Stimulated activated CD8-positive, alpha-beta memory T cell treated with anti-CD3 and anti-CD28 coated beads, Interleukin-15, amount 100 ng/mL, for 4 hours (primary cell): Measurements from ENCODE around the gene RCAN1.
"Not testable (repeated sequence)": the region's sequence is repeated elsewhere in the genome, so short reads cannot be mapped to it uniquely, and the experiment has no call there.

Source experiments
- DNase-seq, 2 donors: peaks; one replicate each; pipeline ENCODE4 v3.0.0-alpha.2; 2020; ENCODE audit warnings: low read depth in 2 of 2

Gene RCAN1

GRCh38 chr21:34517039-34517438 lies 97.9 kb downstream of the RCAN1 start:
- DNase-seq: no peak

- no peak for DNase-seq
These were observed 100.3 kb downstream of the RCAN1 start for GRCh38 chr21:34514576-34515115.

GRCh38 chr21:34513129-34513675 lies 101.7 kb downstream of the RCAN1 start:
- DNase-seq: no peak

GRCh38 chr21:34511787-34512455 lies 103.0 kb downstream of the RCAN1 start, which contains the start of gene KCNE1:
KCNE1 (minus strand) TSS chr21:34512210; CDS start chr21:34449634, 62,576 bp downstream.
- no peak for DNase-seq

GRCh38 chr21:34511181-34511580 lies 103.7 kb downstream of the RCAN1 start:
- no peak for DNase-seq

- DNase-seq: no peak
These were observed 104.5 kb downstream of the RCAN1 start for GRCh38 chr21:34510148-34511142.

GRCh38 chr21:34509151-34509550 lies 105.8 kb downstream of the RCAN1 start:
- DNase-seq: no peak

- no peak for DNase-seq
These were observed 110.3 kb downstream of the RCAN1 start for GRCh38 chr21:34504595-34504994.

- no peak for DNase-seq
These were observed 112.3 kb downstream of the RCAN1 start for GRCh38 chr21:34502480-34503106.

GRCh38 chr21:34501716-34502115 lies 113.2 kb downstream of the RCAN1 start:
- DNase-seq: no peak

- no peak for DNase-seq
These were observed 114.7 kb downstream of the RCAN1 start for GRCh38 chr21:34500191-34500590.

GRCh38 chr21:34499116-34499515 lies 115.8 kb downstream of the RCAN1 start:
- DNase-seq: no peak

- no peak for DNase-seq
These were observed 116.3 kb downstream of the RCAN1 start for GRCh38 chr21:34498623-34499022.

- DNase-seq: not testable (repeated sequence)
These were observed 131.1 kb downstream of the RCAN1 start for GRCh38 chr21:34483854-34484253.

GRCh38 chr21:34483435-34483834 lies 131.5 kb downstream of the RCAN1 start:
- DNase-seq: not testable (repeated sequence)

- not testable (repeated sequence) for DNase-seq
These were observed 147.6 kb downstream of the RCAN1 start for GRCh38 chr21:34467333-34467732.
